AG09319 (cell line): Measurements from ENCODE around the gene NYAP1.

ENCODE experiments used
- DNase-seq: peaks from one replicate; pipeline ENCODE4 v3.0.0-alpha.2; 2010; ENCODE audit warnings: low read depth; ENCODE audit errors: extremely low read depth
- TF ChIP-seq, protein P1 (sequence below): IDR thresholded peaks from 2 replicates; pipeline ENCODE4 v1.5.1; 2011; ENCODE audit warnings: low read depth, mild to moderate bottlenecking, inconsistent platforms, low read length, moderate library complexity

The NYAP1 gene

DNA sequence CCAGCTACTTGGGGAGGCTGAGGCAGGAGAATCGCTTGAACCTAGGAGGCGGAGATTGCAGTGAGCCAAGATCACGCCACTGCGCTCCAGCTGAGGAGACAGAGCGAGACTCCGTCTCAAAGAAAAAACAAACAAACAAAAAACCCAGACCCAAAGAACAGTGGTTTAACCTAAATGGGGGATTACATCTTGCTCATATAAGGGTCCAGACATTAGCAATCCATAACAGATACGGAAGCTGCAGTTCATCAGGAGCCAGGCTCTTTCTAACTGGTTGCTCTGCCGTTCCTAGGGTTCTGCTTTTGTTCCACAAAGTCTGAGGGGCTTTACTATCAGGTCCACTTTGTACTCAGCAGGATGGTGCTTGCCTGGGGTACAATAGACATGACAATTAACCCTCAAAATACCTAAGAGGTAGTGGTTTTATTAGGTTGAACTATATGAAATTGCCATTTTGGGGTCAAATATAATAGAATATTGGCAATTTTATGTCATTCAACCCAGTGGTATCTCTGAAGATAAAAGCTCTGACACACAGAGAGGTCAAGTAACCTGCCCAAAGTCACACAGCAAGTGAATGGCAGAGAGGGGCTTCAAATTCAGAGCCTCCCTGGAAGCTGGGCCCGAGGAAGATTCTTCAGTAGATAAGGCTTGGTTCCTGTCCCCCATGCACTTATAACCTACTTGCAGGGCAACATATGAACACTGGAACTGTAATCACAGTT lies 21.3 kb downstream of the NYAP1 start:
- TF ChIP-seq, protein P1, sequence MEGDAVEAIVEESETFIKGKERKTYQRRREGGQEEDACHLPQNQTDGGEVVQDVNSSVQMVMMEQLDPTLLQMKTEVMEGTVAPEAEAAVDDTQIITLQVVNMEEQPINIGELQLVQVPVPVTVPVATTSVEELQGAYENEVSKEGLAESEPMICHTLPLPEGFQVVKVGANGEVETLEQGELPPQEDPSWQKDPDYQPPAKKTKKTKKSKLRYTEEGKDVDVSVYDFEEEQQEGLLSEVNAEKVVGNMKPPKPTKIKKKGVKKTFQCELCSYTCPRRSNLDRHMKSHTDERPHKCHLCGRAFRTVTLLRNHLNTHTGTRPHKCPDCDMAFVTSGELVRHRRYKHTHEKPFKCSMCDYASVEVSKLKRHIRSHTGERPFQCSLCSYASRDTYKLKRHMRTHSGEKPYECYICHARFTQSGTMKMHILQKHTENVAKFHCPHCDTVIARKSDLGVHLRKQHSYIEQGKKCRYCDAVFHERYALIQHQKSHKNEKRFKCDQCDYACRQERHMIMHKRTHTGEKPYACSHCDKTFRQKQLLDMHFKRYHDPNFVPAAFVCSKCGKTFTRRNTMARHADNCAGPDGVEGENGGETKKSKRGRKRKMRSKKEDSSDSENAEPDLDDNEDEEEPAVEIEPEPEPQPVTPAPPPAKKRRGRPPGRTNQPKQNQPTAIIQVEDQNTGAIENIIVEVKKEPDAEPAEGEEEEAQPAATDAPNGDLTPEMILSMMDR, result no peak
- DNase-seq, result no peak

DNA sequence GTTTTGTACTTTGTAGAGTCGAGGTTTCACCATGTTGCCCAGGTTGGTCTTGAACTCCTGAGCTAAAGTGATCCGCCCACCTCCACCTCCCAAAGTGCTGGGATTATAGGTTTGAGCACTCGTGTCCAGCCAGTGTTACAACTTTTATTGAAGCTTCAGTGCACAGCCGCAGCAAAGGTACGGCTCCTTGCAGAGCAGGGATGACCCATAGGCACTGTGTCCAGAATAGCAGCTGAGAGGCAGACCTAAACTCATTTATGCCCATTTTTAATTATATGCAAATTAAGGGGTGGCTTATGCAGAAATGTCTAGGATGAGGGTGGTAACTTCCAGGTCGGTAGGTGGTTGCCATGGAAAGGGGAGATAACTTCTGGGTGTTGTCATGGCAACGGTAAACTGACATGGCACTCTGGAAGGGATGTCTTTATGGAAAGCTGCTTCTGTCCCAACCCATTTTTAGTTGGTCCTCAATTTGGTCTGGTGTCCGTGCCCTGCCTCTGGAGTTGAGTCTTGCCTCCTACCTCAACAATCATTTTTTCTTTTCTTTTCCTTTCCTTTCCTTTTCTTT lies 22.7 kb downstream of the NYAP1 start:
- TF ChIP-seq, protein P1, result no peak
- no peak for DNase-seq

DNA sequence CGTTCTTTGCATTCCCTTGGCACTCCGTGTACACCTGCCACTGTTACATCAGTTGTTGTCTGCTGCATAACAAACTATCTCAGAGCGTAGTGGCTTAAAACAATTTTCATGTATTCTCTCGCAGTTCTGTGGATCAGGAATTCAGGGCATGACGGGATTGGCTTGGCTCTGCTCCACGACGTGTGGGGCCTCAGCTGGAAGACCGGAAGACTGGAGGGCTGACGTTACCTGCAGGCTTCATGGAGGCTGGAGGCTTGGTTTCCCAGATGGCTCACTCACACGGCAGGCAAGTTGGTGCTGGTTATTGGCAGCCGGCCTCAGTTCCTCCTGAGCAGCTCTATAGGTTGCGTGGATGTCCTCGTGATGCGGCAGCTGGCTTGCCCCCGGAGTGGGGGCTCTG lies 25.5 kb downstream of the NYAP1 start:
- DNase-seq, result peak; percentile 24
- TF ChIP-seq, protein P1, result no peak

DNA sequence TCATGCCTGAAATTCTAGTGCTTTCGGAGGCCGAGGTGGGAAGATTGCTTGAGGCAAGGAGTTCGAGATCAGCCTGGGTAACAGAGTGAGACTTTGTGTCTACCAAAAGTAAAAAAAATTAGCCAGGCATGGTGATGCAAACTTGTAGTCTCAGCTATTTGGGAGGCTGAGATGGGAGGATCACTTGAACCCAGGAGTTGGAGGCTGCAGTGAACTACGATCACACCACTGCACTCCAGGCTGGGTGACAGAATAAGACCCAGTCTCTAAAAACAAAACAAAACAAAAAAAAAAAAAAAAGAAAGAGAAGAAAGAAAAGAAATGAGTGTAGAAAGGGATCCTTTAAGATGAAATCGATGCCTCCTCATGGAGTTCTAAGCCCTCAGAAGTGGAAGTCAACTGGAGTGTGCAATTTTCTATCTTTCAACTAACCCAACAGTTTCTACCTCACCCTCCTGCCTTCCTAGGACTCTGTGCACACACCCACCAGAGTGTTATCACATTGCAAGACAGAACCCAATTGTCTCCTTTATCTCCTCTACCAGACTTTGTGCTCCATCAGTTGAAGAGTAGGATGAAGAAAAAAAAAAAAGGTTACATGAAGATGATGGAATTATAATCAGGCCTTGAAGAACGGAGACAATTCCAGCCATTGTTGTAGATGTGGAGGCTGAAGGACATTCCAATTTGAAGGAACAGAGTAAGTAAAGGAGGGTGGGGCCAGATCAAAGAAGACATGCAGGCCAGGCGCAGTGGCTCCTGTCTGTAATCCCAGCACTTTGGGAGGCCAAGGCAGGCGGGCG lies 26.9 kb downstream of the NYAP1 start:
- no peak for DNase-seq
- TF ChIP-seq, protein P1, result no peak

DNA sequence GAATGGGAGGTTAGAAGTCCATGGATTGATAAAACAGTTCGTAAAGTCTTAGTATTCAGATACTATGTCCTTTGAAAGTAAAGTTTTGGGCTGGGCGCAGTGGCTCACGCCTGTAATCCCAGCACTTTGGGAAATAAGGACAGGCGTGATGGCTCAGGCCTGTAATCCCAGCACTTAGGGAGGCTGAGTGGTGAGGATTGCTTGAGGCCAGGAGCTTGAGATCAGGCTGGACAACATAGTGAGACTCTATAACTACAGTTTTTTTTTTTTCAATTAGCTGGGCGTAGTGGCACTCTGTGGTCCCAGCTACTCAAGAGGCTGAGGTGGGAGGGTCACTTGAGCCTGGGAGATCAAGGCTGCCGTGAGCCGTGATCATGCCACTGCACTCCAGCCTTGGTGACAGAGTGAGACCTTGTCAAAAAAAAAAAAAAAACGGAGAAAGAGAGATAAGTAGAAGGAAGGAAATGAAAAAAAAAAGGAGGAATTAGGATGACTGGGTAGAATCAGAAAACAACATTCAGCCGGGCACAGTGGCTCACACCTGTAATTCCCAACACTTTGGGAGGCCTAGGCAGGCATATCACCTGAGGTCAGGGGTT lies 29.6 kb downstream of the NYAP1 start:
- TF ChIP-seq, protein P1, result no peak
- DNase-seq, result no peak

DNA sequence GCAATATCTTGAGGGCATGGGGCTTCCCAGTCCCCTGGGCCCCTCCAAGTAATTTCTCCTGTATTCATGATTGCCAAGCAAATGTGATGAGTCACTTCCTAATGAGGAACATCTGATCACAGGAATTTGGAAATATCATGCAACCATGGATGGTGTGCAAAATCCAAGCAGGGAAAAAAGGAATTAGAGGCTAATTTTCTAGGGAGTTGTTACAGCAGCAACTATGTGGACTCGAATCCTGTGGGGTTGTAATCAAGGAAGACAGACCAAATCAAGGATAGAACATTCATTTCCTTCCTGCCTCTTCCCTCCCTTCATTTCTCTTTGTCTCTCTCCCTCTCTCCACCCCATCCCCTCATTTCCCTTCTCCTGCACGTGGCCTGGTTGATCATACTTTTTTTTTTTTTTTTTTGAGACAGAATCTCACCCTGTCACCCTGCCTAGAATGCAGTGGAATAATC lies 31.4 kb downstream of the NYAP1 start:
- TF ChIP-seq, protein P1, result no peak
- peak; percentile 58 for DNase-seq
